Lower leg skin (tissue), 3 donors: ENCODE measurements around the gene CNNM2.

Experiments
- POLR2A ChIP-seq, 2 donors: fragments of 450-650 bp; IDR thresholded peaks; one replicate each; pipeline ENCODE4 v1.6.1; 2016 to 2017; ENCODE audit warnings: antibody characterized with exemption in 2 of 2, mild to moderate bottlenecking in 1 of 2, moderate library complexity in 1 of 2
- TF ChIP-seq, protein P1 (sequence below), 3 donors: fragments of 450-650 bp; IDR thresholded peaks; one replicate each; pipeline ENCODE4 v1.5.1; 2016; ENCODE audit warnings: antibody characterized with exemption in 3 of 3, mild to moderate bottlenecking in 3 of 3, moderate library complexity in 2 of 3

DNA sequence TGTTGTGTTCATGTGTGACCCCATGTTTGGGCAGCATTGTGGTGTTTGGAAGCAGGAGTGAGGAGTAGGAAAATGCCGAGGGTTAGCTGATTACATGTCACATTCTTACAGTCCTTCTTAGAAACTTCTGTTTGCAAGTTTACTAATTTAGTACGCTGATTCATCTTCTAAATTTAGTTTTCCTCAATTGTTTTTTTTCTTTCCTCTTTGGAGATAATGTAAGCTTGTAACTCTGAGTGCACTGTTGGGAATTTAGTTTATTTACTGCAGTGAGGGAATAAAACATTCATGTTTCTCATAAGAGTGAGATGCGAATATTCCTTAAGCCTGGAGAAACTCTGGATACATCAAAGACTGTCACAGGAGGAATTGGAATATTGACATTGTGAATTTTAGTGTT is 139.9 kb downstream of the CNNM2 start:
- no peak for TF ChIP-seq POLR2A (IDR thresholded peaks at IDR 0.05)
- TF ChIP-seq, protein P1, sequence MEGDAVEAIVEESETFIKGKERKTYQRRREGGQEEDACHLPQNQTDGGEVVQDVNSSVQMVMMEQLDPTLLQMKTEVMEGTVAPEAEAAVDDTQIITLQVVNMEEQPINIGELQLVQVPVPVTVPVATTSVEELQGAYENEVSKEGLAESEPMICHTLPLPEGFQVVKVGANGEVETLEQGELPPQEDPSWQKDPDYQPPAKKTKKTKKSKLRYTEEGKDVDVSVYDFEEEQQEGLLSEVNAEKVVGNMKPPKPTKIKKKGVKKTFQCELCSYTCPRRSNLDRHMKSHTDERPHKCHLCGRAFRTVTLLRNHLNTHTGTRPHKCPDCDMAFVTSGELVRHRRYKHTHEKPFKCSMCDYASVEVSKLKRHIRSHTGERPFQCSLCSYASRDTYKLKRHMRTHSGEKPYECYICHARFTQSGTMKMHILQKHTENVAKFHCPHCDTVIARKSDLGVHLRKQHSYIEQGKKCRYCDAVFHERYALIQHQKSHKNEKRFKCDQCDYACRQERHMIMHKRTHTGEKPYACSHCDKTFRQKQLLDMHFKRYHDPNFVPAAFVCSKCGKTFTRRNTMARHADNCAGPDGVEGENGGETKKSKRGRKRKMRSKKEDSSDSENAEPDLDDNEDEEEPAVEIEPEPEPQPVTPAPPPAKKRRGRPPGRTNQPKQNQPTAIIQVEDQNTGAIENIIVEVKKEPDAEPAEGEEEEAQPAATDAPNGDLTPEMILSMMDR (IDR thresholded peaks at IDR 0.05): no peak
